ENCODE measurements around the gene FCER1G. TPM values are rescaled to one million over a fixed set of nuclear protein-coding genes. Genes with fewer than 3 reads are reported as not detected.

The FCER1G gene
- total RNA-seq, 4 donors from 2014 or later = 16.3 to 70.9 (median 22.3) TPM

- Histone ChIP-seq H3K4me3 (replicated peaks in 1 of 3) (no peak overlapping the region), H3K27me3 (no peaks in the 10 kb centered on the region), H3K36me3 (peaks cover 10 to 14% of the 10 kb centered on the region in 2 donors), H3K27ac (peak overlapping the region in 2 of 3 donors; percentile 14 to 43), H3K9me3 (no peaks in the 10 kb centered on the region), H3K4me1 (peaks cover 16 to 19% of the 10 kb centered on the region in 2 donors)
- intact Hi-C loops (cut with DNase I) = loop anchor here (5.0 to 10.0 kb wide), 3 partner anchors 50 to 157 kb away; partner anchors contain the start of genes B4GALT3 and MPZ
- TF ChIP-seq CTCF (IDR thresholded peaks at IDR 0.05) (no peak), POLR2A (IDR thresholded peaks at IDR 0.05) (no peak)
- DNase-seq = no peak
- WGBS, 2 donors = 63 to 68% methylated on average over 7 of the region's 7 CpGs
These were observed 10.1 kb downstream of the FCER1G start for GRCh38 chr1:161225178-161225533.

GRCh38 chr1:161225534-161226319 is 10.6 kb downstream of the FCER1G start, which contains the start of gene TOMM40L:
TOMM40L (plus strand) TSS chr1:161226060; CDS start chr1:161226490, 430 bp downstream.
- WGBS, 2 donors = 5 to 6% methylated on average over 16 of the region's 16 CpGs
- H3K4me1 ChIP-seq = peaks cover 16 to 19% of the 10 kb centered on the region in 2 donors
- intact Hi-C loops (cut with DNase I) = loop anchor here (5.0 to 10.0 kb wide), 3 partner anchors 51 to 157 kb away; partner anchors contain the start of genes B4GALT3 and MPZ
- H3K27ac ChIP-seq = peak within 1 kb of the TSS in 2 of 3 donors; percentile 49 to 53
- peak in 1 of 2 donors; percentile 34 for TF ChIP-seq POLR2A (IDR thresholded peaks at IDR 0.05)
- TF ChIP-seq CTCF (IDR thresholded peaks at IDR 0.05) = peak in 5 of 6 experiments; percentile 12 to 55 (median 48)
- peak within 1 kb of the TSS; percentile 12 to 66 (median 56) for H3K4me3 ChIP-seq (replicated peaks in 1 of 3)
- H3K9me3 ChIP-seq = no peaks in the 10 kb centered on the region
- DNase-seq = peak; percentile 90 to 94
- H3K36me3 ChIP-seq = peaks cover 10 to 14% of the 10 kb centered on the region in 2 donors
- no peaks in the 10 kb centered on the region for H3K27me3 ChIP-seq

DNA sequence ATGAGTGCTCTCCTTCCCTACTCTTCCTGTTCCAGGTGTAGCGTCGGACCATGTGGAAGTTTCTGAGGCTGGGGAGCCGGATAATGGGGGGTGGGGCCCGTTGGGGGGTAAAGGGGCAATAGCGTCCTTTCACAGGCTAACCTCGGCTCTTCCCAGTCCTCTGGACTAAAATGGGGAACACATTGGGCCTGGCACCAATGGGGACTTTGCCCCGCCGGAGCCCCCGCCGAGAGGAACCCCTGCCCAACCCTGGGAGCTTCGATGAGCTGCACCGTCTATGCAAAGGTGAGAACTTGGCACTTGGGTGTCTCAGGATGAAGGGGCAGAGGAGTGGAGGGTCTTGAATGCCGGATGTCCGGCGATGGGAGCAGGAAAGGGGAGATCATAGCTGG is 11.2 kb downstream of the FCER1G start:
- Histone ChIP-seq H3K4me3 (replicated peaks in 1 of 3) (peak overlapping the region; percentile 12 to 66 (median 56)), H3K36me3 (peaks cover 10 to 14% of the 10 kb centered on the region in 2 donors), H3K4me1 (peaks cover 16 to 19% of the 10 kb centered on the region in 2 donors), H3K9me3 (no peaks in the 10 kb centered on the region), H3K27ac (peak overlapping the region in 2 of 3 donors; percentile 49 to 53), H3K27me3 (no peaks in the 10 kb centered on the region)
- no peak for TF ChIP-seq CTCF (IDR thresholded peaks at IDR 0.05)
- no peak for TF ChIP-seq POLR2A (IDR thresholded peaks at IDR 0.05)
- WGBS, 2 donors = 6 to 7% methylated on average over 10 to 14 of the region's 15 CpGs
- no peak for DNase-seq
- intact Hi-C loops (cut with DNase I) = loop anchor here (5.0 to 10.0 kb wide), 3 partner anchors 52 to 156 kb away; partner anchors contain the start of genes B4GALT3 and MPZ

DNA sequence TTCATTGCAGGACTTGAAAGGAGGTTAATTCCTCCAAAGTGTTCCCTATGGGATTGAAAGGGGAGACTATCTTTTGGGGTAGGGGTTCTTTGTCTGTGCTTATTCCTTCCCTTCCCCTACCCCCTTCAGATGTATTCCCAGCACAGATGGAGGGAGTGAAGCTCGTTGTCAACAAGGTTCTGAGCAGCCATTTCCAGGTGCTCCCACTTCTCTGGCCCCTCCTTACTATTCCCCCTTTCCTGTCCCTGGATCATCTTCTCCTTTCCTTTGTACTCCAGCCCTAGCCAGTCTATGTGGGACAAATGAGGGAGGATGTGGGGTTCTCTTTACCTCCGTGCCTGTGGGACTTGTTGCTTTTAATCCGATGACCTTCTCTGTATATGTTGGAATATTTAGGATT is 11.7 kb downstream of the FCER1G start:
- peaks cover 10 to 14% of the 10 kb centered on the region in 2 donors for H3K36me3 ChIP-seq
- H3K27ac ChIP-seq = peak overlapping the region in 1 of 3 donors; percentile 53
- H3K27me3 ChIP-seq = no peaks in the 10 kb centered on the region
- DNase-seq = no peak
- H3K4me1 ChIP-seq = peaks cover 16 to 19% of the 10 kb centered on the region in 2 donors
- TF ChIP-seq CTCF (IDR thresholded peaks at IDR 0.05) = no peak
- no peaks in the 10 kb centered on the region for H3K9me3 ChIP-seq
- WGBS, 2 donors = 60 to 63% methylated on average over 3 of the region's 3 CpGs
- H3K4me3 ChIP-seq (replicated peaks in 1 of 3) = peak overlapping the region; percentile 12 to 66 (median 56)
- intact Hi-C loops (cut with DNase I) = loop anchor here (5.0 to 10.0 kb wide), 3 partner anchors 52 to 156 kb away; partner anchors contain the start of genes B4GALT3 and MPZ
